H1 (cell line): ENCODE data around the gene CEP290.

ENCODE experiments used
- CHD1 ChIP-seq: IDR thresholded peaks from 2 replicates; pipeline ENCODE4 v1.6.1; 2012; ENCODE audit warnings: low read depth, low read length, improper control_type of control experiment
- NRF1 ChIP-seq: IDR thresholded peaks from 2 replicates; pipeline ENCODE4 v1.6.1; 2011; ENCODE audit warnings: mild to moderate bottlenecking, low read depth, low read length, improper control_type of control experiment
- POU5F1 ChIP-seq: IDR thresholded peaks from 2 replicates; pipeline ENCODE4 v1.6.1; 2011; ENCODE audit warnings: low read depth, mild to moderate bottlenecking, low read length, moderate library complexity
- RAD21 ChIP-seq, 2 experiments: IDR thresholded peaks in 1 of 2; conservative IDR thresholded peaks in 1 of 2; 2 replicates each; pipeline ENCODE4 v1.6.1; 2011; ENCODE audit warnings: low read depth in 2 of 2, low read length in 2 of 2, improper control_type of control experiment in 1 of 2, inconsistent platforms in 1 of 2, mild to moderate bottlenecking in 1 of 2, moderate library complexity in 1 of 2
- RBBP5 ChIP-seq: IDR thresholded peaks from 2 replicates; pipeline ENCODE4 v1.7.1; 2012; ENCODE audit warnings: low read depth, mild to moderate bottlenecking, inconsistent platforms, low read length, moderate library complexity, borderline replicate concordance
- SIX5 ChIP-seq: IDR thresholded peaks from 2 replicates; pipeline ENCODE4 v1.6.1; 2011; ENCODE audit warnings: mild to moderate bottlenecking, low read depth, low read length
- SP1 ChIP-seq: IDR thresholded peaks from 2 replicates; pipeline ENCODE4 v1.6.1; 2011; ENCODE audit warnings: low read depth, low read length
- TEAD4 ChIP-seq: IDR thresholded peaks from 2 replicates; pipeline ENCODE4 v1.6.1; 2012; ENCODE audit warnings: low read depth, low read length, inconsistent platforms, mixed read lengths
- TF ChIP-seq, protein P1 (sequence below), 3 experiments: IDR thresholded peaks; 1 replicate in 2 of 3; 2 replicates in 1 of 3; pipeline versions ENCODE4 v1.5.1 to v1.6.1; 2011; ENCODE audit warnings: low read length in 3 of 3, mild to moderate bottlenecking in 3 of 3, inconsistent platforms in 2 of 3, low read depth in 1 of 3, moderate library complexity in 1 of 3; ENCODE audit not compliant: insufficient read depth in 1 of 3; ENCODE audit errors: control extremely low read depth in 1 of 3

DNA sequence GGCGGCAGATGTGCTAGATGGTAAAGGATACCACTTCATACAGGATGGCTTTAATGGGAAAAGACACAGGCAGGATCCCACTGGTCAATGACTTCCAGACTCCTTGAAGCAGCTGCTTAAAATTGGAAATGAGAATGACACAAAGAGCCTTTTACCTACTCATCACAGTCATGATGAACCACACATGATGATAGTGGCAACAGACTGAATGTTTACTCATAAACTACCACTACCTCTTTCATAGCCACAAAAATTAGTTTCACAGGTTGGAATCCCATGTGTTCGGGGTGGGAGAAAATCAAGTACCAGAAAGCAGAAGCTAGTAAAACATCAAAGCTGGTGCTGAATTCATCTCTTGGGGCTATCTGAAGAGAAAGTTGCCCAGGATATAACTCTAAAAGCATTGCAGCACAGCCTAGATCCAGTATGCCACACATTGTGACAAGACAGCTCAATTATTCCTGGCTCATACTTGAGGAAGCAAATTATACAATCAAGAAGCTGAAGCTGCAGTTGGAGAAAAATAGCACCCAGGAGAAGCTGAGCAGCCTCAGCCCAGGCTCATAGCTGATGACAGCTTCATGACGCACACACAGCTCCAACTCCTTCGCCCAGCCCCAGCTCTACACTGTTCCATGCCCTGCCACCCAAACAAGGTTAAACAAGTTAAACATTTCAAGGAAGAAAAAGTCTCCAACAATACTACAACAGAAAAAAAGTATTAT, 83.7 kb downstream of the CEP290 start:
- TF ChIP-seq, protein P1, sequence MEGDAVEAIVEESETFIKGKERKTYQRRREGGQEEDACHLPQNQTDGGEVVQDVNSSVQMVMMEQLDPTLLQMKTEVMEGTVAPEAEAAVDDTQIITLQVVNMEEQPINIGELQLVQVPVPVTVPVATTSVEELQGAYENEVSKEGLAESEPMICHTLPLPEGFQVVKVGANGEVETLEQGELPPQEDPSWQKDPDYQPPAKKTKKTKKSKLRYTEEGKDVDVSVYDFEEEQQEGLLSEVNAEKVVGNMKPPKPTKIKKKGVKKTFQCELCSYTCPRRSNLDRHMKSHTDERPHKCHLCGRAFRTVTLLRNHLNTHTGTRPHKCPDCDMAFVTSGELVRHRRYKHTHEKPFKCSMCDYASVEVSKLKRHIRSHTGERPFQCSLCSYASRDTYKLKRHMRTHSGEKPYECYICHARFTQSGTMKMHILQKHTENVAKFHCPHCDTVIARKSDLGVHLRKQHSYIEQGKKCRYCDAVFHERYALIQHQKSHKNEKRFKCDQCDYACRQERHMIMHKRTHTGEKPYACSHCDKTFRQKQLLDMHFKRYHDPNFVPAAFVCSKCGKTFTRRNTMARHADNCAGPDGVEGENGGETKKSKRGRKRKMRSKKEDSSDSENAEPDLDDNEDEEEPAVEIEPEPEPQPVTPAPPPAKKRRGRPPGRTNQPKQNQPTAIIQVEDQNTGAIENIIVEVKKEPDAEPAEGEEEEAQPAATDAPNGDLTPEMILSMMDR (IDR thresholded peaks at IDR 0.05; ENCODE audit: control extremely low read depth in 1 of 3, insufficient read depth in 1 of 3, low read depth in 1 of 3, low read length in 3 of 3): no peak
- no peak for TF ChIP-seq CHD1
- TF ChIP-seq RBBP5: no peak
- TF ChIP-seq RAD21 (IDR thresholded peaks at IDR 0.05 in 1 of 2, conservative IDR thresholded peaks at IDR 0.05 in 1 of 2; ENCODE audit: low read depth in 2 of 2, low read length in 2 of 2): no peak
- TF ChIP-seq SIX5: no peak
- TF ChIP-seq SP1: no peak
- TF ChIP-seq POU5F1: no peak
- no peak for TF ChIP-seq NRF1
- TF ChIP-seq TEAD4: no peak
